ENCODE measurements around the gene CCNG2. TPM values are rescaled to one million over a fixed set of nuclear protein-coding genes. Genes with fewer than 3 reads are reported as not detected.

The CCNG2 gene
- total RNA-seq, 2 donors from 2014 or later: 13.5 to 13.7 TPM

DNA sequence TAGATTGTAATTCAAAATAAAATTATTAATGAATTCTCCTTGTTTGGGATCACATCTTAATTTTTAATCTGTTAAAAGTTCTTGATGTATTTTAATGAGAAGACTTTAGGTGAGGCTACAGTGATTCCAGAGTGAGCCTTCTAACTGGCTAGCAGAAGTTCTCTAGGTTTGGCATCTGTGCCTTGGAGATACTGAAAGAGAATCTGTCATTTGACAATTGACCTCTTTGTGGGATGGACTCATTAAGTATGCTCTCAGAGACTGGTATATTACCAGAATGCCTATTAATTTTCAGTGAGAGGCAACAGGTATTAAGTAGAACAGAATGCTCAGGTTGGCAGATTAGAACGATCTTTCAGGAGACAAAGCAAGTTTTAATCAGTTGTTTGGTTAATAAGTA is 10.2 kb downstream of the CCNG2 start:
- no peak overlapping the region for H3K4me3 ChIP-seq
- H3K36me3 ChIP-seq (replicated peaks in 1 of 2; ENCODE audit: insufficient read depth in 1 of 2, low read depth in 2 of 2): peaks cover 0 to 15% of the 10 kb centered on the region in 2 donors

GRCh38 chr4:77167866-77168265 is 10.9 kb downstream of the CCNG2 start:
- ATAC-seq (no peak), DNase-seq (no peak)
- WGBS, 2 donors: 74 to 81% methylated on average over 3 of the region's 3 CpGs
- no peaks in the 10 kb centered on the region for H3K4me1 ChIP-seq
- TF ChIP-seq, protein P1, sequence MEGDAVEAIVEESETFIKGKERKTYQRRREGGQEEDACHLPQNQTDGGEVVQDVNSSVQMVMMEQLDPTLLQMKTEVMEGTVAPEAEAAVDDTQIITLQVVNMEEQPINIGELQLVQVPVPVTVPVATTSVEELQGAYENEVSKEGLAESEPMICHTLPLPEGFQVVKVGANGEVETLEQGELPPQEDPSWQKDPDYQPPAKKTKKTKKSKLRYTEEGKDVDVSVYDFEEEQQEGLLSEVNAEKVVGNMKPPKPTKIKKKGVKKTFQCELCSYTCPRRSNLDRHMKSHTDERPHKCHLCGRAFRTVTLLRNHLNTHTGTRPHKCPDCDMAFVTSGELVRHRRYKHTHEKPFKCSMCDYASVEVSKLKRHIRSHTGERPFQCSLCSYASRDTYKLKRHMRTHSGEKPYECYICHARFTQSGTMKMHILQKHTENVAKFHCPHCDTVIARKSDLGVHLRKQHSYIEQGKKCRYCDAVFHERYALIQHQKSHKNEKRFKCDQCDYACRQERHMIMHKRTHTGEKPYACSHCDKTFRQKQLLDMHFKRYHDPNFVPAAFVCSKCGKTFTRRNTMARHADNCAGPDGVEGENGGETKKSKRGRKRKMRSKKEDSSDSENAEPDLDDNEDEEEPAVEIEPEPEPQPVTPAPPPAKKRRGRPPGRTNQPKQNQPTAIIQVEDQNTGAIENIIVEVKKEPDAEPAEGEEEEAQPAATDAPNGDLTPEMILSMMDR (IDR thresholded peaks at IDR 0.05): no peak
- no peak for TF ChIP-seq POLR2A (IDR thresholded peaks at IDR 0.05)
- H3K9me3 ChIP-seq: no peaks in the 10 kb centered on the region
- H3K27me3 ChIP-seq: no peaks in the 10 kb centered on the region
- no peak overlapping the region for H3K4me3 ChIP-seq
- intact Hi-C loops (cut with DNase I): no loop called here
- peaks cover 0 to 15% of the 10 kb centered on the region in 2 donors for H3K36me3 ChIP-seq (replicated peaks in 1 of 2; ENCODE audit: insufficient read depth in 1 of 2, low read depth in 2 of 2)
- no peak overlapping the region for H3K27ac ChIP-seq

More for the DNA sequence above, 10.2 kb downstream of the CCNG2 start:
- Histone ChIP-seq H3K9me3 (no peaks in the 10 kb centered on the region), H3K27ac (no peak overlapping the region), H3K4me1 (no peaks in the 10 kb centered on the region), H3K27me3 (no peaks in the 10 kb centered on the region)
- ATAC-seq (no peak), DNase-seq (no peak)
- TF ChIP-seq, protein P1 (IDR thresholded peaks at IDR 0.05): no peak
- TF ChIP-seq POLR2A (IDR thresholded peaks at IDR 0.05): no peak
- 8 to 18% methylated on average over 1 of the region's 1 CpG for WGBS, 2 donors
- intact Hi-C loops (cut with DNase I): no loop called here

DNA sequence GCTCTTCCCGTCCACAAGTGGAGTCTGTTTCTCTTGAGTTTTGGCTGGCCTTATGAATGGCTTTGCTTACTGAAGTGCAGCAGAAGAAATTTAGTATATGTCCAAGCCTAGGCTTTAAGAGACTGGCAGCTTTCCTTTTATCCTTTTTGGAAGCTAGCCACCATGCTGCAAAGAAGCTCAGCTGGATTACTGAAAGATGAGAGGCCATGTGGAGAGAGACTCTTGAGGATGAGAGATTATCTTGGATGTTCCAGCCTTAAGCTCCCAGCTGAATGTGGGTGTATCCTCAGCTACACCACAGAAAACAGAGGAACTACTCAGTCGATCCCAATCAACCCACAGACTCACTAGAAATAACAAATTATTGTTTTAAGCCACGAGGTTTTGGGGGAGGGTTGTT is 12.5 kb downstream of the CCNG2 start:
- no peaks in the 10 kb centered on the region for H3K9me3 ChIP-seq
- WGBS, 2 donors: 50 to 56% methylated on average over 3 of the region's 3 CpGs

DNA sequence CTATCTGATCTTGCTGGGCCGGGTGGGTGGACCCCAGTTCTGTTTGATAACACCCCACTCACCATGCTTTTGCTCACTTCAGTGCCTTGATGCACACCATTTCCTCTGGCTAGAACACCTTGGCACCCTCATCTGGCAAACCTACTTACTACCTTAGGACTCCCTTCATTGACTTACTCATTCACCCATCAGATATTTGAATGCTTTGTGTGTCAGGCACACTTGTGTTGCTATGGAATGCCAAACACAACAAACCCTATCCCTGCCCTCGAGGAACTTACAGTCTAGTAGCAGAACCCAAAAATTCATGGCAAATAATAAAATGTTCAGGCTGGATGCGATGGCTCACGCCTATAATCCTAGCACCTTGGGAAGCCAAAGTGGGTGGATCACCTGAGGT is 13.9 kb downstream of the CCNG2 start:
- no peaks in the 10 kb centered on the region for H3K27me3 ChIP-seq
- no peak overlapping the region for H3K27ac ChIP-seq
- DNase-seq (no peak), ATAC-seq (no peak)
- H3K9me3 ChIP-seq: no peaks in the 10 kb centered on the region
- peaks cover 0 to 2% of the 10 kb centered on the region in 2 donors for H3K36me3 ChIP-seq (replicated peaks in 1 of 2; ENCODE audit: insufficient read depth in 1 of 2, low read depth in 2 of 2)
- no peaks in the 10 kb centered on the region for H3K4me1 ChIP-seq
- intact Hi-C loops (cut with DNase I): no loop called here
- no peak for TF ChIP-seq POLR2A (IDR thresholded peaks at IDR 0.05)
- TF ChIP-seq, protein P1 (IDR thresholded peaks at IDR 0.05): no peak
- 88 to 95% methylated on average over 4 of the region's 4 CpGs for WGBS, 2 donors
- H3K4me3 ChIP-seq: no peak overlapping the region

More for the DNA sequence above, 12.5 kb downstream of the CCNG2 start:
- intact Hi-C loops (cut with DNase I): no loop called here
- Histone ChIP-seq H3K27me3 (no peaks in the 10 kb centered on the region), H3K4me1 (no peaks in the 10 kb centered on the region), H3K36me3 (replicated peaks in 1 of 2; ENCODE audit: insufficient read depth in 1 of 2, low read depth in 2 of 2) (peaks cover 0 to 11% of the 10 kb centered on the region in 2 donors), H3K27ac (no peak overlapping the region), H3K4me3 (no peak overlapping the region)
- ATAC-seq: no peak
- TF ChIP-seq, protein P1 (IDR thresholded peaks at IDR 0.05): no peak
- no peak for TF ChIP-seq POLR2A (IDR thresholded peaks at IDR 0.05)
- no peak for DNase-seq

GRCh38 chr4:77172336-77172735 is 15.3 kb downstream of the CCNG2 start:
- Histone ChIP-seq H3K27me3 (no peaks in the 10 kb centered on the region), H3K9me3 (no peaks in the 10 kb centered on the region), H3K27ac (no peak overlapping the region), H3K36me3 (replicated peaks in 1 of 2; ENCODE audit: insufficient read depth in 1 of 2, low read depth in 2 of 2) (no peaks in the 10 kb centered on the region), H3K4me3 (no peak overlapping the region), H3K4me1 (no peaks in the 10 kb centered on the region)
- ATAC-seq: no peak
- 78% methylated on average over 3 of the region's 3 CpGs for WGBS, 2 donors
- intact Hi-C loops (cut with DNase I): no loop called here
- DNase-seq: no peak
- TF ChIP-seq POLR2A (IDR thresholded peaks at IDR 0.05): no peak
- TF ChIP-seq, protein P1 (IDR thresholded peaks at IDR 0.05): no peak
